Adrenal gland (tissue), 5 donors: Measurements from ENCODE around the gene WDR35.

Experiments used
- CTCF ChIP-seq, 6 experiments: fragments of 450-650 bp in 4 of 6; fragments of 200-600 bp in 2 of 6; sonication (generic) in 1 of 6; IDR thresholded peaks; 1 replicate in 5 of 6; 2 replicates in 1 of 6; pipeline versions ENCODE4 v1.5.1 to v1.8.0; 2016 to 2021; ENCODE audit warnings: antibody characterized with exemption in 6 of 6, mild to moderate bottlenecking in 2 of 6, moderate library complexity in 1 of 6
- POLR2A ChIP-seq, 2 donors: fragments of 450-650 bp; IDR thresholded peaks; one replicate each; pipeline ENCODE4 v1.6.1; 2017; ENCODE audit warnings: antibody characterized with exemption in 2 of 2, mild to moderate bottlenecking in 2 of 2, moderate library complexity in 1 of 2
- donor health status: DM: no; HTN: no; CAD: no.

- TF ChIP-seq CTCF (IDR thresholded peaks at IDR 0.05) (peak in 1 of 6 experiments; percentile 1), POLR2A (IDR thresholded peaks at IDR 0.05) (no peak)
Observed at GRCh38 chr2:19990416-19990728, 467 bp upstream of the WDR35 start.
